ENCODE data around the gene PM20D1.

The PM20D1 gene

DNA sequence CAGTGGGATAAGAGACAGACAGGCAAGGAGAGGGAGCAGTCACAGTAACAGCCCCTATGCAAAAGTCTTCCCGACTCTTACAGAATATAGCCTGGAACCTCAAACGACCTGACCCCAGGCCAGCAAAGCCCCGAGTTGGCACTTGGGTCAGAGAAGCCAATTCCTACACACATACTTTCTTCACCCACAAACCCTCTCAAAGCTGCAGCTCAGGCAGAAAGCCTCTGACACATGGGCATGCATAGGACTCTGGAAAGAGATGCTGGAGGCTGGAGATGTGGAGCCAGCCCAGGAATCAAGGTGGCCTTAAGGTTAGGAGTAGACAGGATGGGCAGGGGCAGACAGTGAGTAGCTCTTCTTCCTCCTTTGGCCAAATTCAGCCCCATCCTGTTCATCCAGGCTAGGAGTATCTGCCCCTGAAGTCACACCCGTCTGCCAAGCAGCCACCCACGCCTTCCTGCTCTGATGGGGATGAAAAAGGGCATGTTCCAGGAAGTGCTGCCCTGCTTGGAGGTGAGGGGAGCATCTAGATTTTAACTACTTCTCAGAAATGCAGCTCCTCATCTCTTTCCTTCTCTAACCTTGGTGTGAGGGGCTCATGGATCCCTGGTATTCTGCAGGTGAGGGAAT lies 44.7 kb downstream of the PM20D1 start:
- DNase-seq (ENCODE audit: low spot score) = no peak
- no peak for FAIRE-seq

DNA sequence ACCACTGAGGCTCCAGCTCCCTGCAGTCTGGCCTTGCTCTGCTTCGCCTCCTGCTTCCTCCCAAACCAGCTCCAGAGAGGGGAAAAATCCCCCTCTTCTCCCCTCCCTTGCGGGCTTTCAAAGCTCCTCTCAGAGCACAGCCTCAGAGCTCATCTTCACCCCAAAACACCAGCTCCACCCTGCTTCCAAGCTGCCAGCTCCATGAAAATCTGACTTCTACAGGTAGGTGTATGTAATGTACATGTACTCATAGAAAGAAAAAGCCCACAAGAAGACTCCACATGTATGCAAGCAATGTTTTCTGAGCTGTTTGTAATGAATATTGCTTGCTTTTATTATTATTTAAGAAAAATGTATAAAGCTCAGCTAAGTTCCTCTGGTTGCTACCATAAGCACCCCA lies 45.3 kb downstream of the PM20D1 start:
- DNase-seq (ENCODE audit: low spot score) (no peak), FAIRE-seq (no peak)

DNA sequence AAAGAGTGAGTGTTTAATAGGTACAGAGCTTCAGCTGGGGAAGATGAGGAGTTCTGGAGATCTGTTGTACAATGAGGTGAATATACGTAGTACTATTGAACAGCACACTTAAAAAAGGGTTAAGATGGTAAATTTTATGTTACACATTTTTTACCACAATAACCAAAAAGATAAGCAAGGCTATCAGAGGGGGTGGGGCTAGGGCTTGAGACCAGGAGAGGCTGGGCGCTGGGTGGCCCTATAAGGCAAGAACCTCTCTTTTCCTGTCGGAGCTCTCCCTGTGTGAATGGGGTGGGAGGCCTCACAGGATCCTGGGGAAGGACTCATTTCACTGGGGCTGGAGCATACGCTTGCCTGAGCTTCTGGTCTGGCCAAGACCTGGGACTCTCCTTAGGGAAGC lies 45.9 kb downstream of the PM20D1 start:
- FAIRE-seq (no peak), DNase-seq (ENCODE audit: low spot score) (no peak)

DNA sequence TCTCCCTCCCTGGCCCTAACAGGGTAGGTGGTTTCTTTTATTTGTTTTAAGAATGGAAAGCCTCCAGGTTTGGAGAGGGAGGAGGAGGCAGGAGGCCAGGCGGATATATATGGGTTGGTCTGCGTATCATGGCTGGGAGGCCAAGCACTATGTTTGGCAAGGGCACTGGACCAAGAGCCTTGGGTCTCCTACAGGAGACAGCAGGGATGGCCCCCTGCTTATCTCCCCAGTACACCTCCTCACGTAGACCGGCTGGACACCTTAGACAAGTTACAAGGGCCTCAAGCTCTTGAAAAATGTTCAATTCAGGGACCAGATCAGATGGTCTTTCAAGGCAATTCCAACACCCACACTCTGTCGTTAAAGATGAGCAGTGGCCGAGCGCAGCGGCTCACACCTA lies 47.9 kb downstream of the PM20D1 start:
- no peak for DNase-seq (ENCODE audit: low spot score)
- FAIRE-seq = no peak

DNA sequence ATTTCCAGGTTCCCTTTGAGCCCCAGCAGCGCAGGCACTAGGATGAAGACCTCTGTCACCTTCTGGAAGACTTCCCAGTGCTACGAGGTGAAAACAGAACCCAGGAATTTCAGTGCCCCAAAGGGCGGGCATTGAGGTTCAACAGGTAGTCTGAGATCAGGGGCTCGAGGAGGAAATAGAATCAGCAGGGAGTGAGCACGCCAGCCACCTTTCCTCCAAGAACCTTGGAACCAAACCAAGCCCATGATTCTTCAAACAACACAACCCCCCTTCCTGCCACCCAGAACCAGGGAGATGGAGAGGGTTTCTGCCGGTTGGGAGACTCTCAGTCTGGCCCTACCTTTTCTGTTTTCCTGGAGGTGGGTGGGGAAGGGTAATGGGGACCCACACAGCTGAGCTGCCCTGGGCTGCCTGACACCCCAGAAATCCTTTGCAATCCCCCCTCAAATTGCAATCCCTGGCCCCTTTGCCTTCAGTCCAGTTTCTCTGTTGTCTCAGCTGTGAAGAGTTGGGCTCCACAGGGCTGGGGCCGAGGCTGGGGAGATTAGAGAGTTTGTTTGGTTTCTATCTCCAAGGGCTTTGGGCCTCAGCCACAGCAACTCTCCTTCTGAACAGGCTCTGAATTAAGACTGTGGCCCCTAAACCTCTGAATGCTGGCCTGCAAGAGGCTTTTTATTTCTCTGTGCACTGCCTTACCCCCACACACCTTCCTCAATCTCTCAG lies 48.8 kb downstream of the PM20D1 start:
- FAIRE-seq (no peak), DNase-seq (ENCODE audit: low spot score) (no peak)

DNA sequence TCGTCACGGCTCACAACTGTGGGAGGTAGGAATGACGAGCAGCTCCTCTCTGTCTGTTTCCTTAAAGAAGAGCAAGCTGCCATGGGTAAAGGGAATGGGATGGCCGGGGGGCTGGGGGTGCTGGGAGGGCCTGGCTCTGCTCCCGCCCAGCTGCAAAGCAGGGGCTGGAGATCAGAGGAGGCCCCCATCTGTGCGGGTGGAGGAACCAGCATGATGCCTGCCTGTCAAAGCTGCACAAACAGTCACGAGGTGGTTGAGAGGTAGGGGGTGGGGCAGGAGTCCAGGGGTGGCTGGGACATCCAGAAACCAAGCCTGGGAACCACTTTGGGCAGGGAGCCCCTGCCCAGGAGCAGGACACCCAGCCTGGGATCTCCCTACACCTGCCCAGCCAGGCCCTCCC lies 49.5 kb downstream of the PM20D1 start:
- FAIRE-seq = no peak
- no peak for DNase-seq (ENCODE audit: low spot score)

DNA sequence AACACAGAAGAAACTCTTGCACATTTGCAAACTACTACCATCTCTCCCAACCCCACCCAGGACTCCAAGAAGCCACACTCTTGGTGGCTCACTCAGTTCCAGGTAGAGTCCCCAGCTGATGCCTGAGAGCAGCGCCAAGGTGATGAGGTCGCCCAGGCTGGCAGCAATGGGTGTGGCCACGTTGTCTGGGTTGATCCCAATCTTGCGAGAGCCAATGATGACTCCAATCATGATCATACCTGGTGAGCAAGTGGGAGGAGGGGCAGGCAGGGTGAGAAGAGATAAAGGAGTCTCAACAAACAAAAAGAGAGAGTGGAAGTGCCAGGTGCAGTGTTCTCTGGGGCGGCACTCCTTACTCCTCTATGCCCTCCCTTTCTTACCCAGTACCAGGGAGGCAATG lies 51.4 kb downstream of the PM20D1 start:
- DNase-seq (ENCODE audit: low spot score) = no peak

DNA sequence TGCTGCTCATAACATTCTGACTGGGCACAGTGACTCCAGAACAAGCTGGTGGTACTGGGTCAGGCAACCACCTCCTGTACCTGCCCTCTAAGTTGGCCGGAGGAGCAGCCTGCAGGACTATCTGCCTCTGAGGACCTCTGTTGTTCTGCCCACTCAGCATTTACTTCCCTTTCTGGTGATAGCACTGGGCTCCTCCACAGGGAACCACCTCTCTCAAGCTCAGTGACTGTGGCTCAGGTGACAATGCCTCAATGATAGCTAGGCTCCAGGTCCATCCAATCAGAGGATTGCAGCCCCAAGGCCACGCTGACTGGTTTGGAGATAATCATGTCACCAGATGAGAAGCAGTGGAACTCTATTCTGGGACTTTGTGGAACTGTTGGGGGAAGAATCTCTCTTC lies 52.8 kb downstream of the PM20D1 start:
- no peak for DNase-seq (ENCODE audit: low spot score)
- no peak for FAIRE-seq

More for the DNA sequence above, 51.4 kb downstream of the PM20D1 start:
- no peak for FAIRE-seq

DNA sequence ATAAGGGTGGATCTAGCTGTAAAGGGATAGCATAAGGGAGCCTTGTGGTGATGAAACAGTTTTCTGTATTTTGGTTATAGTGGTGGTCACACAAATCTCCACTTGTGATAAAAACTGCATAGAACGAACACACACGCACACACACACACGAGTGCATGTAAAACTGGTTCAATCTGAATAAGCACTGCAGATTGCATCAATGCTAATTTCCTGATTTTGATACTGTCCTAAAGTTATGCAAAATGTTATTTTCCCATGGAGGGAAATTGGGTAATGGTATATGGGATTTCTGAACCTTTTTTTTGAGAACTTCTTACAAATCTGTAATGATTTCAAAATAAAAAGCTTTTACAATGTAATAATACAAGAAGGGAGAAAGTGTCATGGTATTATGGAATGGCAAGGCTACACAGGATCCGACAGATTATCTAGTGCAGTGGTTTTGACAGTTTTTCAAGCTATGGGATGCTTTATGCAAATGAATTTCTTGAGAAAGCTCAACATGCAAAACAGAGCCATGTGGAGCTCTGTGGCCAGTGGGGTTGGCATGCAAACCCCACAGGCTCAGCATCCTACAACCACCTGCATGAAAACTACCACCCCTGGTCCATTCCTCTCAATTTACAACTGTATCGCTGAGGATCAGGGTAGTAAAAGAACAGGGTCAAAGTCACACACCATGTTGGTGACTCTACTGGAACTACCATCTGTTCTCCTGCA lies 55.8 kb downstream of the PM20D1 start:
- DNase-seq (ENCODE audit: low spot score) = no peak
- FAIRE-seq = no peak

DNA sequence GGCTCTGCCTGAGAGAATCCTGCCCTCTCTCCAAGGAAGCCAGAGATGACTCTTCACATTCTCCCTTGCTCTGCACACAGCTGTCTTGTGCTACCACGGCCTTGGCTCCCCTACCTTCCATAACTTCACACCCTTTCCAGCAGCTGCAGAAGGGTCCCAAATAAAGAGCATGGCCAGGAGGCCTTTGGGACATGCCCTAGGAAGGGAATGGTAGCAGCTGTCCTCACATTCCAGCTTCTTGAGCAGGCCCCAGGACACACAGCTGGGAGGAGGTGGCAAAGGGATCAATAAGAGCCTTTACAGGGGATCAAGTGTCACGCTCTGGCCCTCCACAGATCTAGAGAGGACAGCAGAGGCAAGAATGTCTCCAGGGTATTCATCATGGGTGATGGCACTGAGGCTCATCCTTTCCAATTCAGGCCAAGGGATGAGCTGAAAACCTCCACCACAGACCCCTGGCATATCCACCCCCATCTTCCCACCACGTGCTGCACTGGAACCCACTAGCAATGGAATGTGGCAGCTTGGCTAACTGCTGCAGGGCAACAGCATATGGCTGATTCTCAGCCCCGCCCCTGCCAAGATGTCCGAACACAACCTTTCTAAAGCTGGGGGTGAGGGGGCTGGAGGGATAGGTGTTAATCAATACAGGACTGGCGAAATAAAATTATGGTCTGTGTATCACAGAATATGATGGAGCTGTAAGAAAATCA lies 56.8 kb downstream of the PM20D1 start:
- no peak for FAIRE-seq
- DNase-seq (ENCODE audit: low spot score) = no peak

DNA sequence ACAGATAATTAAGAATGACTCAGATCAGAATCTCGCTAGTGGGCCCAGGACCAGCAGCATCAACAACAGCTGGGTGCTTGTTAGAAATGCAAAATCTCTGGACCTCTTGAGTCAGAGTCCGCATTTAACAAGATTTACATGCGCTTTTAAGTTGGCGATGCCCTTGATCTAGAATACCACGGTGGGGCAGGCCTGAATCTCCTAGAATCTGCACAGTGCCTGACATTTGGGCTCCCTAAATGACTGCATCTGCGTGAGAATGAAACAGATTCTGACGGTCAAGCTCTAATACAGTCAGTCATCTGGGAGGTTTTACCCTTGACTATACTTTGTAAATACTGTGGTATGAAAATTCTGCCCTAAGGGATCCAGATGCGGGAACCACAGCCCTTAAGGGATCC lies 57.5 kb downstream of the PM20D1 start:
- FAIRE-seq (no peak), DNase-seq (ENCODE audit: low spot score) (no peak)

DNA sequence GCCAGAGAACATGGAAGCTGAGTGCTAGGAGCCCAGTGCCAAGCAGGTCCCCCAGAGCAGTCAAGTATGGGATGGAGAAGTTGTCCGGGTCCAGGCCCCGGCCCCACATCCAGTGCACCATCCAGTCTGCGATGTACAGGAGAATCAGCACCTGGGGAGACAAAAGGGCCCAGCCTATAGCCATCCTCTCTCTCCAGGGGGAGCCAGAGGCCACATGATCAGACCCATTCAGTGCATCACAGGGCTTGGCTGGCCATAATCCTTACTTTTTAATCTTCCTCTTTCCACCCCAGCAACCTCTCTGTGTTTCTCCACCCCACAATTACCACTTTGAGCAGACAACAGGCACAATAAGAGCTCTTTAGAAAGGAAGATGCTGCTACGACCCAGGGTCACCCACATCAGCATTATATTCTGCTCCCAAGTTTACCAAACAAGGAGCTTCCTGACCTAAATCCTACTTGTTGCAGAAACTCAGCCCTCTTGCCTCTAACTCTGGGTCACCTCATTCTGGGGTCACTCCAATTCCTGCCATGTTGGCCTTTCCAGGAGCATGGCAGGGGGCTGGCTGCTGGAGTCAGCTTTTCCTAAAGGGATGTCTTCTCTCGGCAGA lies 58.3 kb downstream of the PM20D1 start:
- FAIRE-seq (no peak), DNase-seq (ENCODE audit: low spot score) (peak; percentile 21)

DNA sequence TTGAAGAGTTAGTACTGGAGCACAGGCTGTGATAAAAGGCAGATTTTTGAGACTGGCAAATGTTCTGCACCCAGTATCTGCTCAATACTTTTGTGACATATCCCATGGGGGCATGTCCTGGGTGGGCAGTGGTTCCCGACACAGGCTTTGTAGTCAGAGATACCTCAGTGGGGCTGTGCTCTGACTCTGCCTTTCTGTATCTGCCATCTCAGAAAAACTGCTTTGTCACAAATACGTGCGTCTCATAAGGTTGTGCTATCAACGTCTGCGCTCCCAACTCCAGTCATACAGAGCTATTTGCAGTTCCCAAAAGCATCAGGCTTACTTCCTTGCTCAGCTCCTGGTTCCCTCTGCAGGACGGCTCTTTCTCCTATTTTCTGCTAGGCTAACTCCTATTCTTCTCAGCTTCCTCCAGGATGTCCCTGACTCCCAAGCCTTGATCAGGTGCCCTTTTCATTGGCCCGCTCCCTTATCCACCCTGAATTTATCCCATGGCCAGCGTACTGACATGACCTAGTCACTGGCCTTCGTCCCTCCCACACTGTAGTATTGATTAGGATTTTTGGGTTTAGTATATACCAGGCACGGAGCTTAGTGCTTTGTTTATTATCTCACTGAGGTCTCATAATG lies 62.5 kb downstream of the PM20D1 start:
- no peak for FAIRE-seq

DNA sequence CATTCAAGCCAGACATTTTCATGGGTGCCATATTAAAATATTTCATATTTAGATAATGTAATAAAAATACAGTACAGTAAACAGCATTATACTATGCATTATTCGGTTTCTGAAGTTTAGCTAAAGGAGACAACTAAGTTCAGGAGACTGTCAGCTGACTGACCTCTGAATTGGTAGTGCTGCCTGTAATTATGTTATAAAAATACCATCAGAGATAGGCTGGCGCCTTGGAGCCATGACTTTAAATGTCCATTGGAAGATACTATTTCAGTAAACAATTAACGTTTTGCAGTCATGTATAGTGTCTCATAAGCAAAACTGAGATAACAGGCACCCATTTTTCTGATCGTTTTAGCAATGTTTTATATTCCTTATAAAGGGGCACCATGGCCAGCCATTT lies 63.3 kb downstream of the PM20D1 start:
- DNase-seq (ENCODE audit: low spot score) = no peak
- FAIRE-seq = no peak

More for the DNA sequence above, 62.5 kb downstream of the PM20D1 start:
- DNase-seq (ENCODE audit: low spot score) = no peak

DNA sequence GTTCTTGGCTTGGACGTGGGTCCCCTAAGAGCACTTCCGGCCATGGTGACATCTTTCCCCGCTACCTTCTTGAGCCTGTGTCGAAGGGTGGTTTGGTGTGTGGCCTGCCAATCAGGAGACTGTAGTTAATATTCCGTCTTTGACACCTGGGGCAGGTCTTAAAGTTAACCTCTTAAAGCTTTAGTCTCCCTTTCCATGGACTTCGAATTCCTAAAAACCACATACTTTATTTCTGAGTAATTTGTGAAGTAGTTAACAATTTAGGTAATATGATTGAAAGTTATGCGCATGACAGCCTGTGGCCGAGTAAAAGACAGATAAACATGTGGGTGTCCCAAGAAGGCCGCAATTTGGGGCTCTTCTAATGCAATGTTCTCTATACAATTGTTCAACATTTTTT lies 64.5 kb downstream of the PM20D1 start:
- DNase-seq (ENCODE audit: low spot score) (no peak), FAIRE-seq (no peak)

DNA sequence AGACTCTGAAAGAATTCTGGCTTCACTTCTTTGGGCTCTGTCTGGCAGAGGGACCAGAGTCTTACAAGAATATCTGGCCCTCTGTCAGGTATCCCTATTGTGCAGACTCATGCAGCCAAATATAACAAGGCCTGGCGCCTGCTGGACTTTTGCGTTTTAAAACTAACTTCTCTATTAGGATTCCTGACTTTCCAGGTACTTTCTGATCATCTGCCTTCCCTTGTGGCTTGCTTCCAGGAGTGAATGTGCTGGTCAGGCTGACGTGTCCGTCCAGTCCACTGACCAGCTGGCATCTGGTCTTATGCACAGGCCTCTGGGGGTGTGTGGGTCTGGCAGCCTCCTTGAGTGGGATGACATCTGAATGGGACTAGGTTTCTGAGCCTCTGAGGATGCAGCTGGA lies 66.0 kb downstream of the PM20D1 start:
- peak; percentile 73 for DNase-seq (ENCODE audit: low spot score)
- FAIRE-seq = peak; percentile 87

DNA sequence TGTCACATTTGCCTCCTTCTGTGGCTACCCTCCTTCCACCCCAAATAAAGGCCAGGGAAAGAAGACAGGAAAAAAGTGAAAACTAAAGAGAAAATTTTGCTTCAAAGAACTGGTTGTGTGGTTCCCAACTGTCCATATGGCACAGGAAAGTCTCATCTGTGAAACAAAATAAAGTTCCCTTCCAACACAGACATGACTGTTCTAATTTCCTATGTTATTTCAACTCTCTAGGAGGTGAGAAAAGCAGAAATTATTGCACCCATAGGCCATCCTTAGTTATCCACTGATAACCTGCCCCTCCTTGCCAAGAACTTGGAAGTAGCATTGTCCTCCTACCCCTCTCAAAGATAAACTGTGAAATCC lies 66.5 kb downstream of the PM20D1 start:
- DNase-seq (ENCODE audit: low spot score) (no peak), FAIRE-seq (no peak)

DNA sequence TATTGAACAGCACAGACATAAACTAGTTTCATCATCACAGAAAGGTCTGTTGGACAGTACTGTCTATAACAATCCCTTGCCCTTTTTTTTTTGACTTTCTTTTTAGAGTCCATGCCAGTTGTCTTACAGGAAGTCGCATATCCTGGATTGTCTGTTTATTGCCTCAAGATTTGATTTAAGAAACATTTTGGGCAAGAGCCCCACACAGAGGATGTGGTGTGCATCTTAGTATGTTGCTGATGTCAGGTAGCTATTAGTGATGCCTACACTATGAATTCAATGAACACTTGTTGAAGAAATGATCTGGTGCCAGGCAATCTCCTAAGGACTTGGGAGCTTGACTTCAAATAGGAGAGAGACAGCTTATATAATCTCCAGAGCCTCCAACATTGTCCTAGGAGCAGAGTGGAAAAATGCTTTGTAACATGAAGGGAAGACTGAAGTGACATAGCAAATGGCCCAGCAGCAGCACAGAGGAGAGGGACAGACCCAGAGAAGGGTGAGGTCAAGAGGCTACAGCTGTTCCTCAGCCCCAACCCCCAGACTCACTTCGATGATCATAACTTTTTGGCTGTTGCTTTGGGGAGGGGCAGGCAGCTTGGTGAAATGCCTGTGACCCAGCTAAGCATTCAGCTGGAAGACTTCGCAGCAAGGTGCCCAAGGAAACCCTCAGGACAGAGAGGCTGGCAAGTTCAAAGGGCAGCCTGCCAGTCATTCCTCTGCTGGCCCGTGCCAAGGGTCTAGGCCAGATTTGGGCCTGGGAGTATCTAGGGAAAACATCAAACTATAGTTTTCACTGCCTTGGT lies 67.1 kb downstream of the PM20D1 start:
- DNase-seq (ENCODE audit: low spot score) (no peak), FAIRE-seq (no peak)

DNA sequence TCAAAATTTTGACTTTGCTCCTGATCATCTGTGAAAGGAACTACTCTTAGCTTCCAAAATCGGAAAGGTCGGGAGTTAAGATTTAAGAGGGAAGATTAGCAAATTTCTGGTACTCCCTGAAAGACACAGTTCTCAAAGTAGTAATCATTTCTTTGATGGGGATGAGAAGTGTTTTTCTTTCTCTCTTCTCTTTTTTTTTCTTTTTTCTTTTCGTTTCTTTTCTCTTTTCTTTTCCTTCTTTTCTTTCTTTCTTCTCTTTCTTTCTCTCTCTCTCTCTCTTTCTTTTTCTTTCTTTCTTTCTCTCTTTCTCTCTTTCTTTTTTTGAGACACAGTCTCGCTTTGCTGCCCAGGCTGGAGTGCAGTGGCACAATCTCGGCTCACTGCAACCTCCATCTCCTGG lies 69.6 kb downstream of the PM20D1 start:
- DNase-seq (ENCODE audit: low spot score) (no peak), FAIRE-seq (no peak)
